HEK293 (cell line): ENCODE results near the gene C1QTNF12.

ENCODE experiments used
- CTCF ChIA-PET: fragments of 350-600 bp; formaldehyde crosslinking; extraction: SDS; loops from one replicate; lab custom pipeline; 2021; ENCODE audit warnings: antibody characterized with exemption; lab: Yijun Ruan, JAX
- POLR2A ChIA-PET: fragments of 300-600 bp; formaldehyde crosslinking; extraction: SDS; loops from one replicate; lab custom pipeline; 2020; ENCODE audit warnings: antibody characterized with exemption, inconsistent platforms; lab: Yijun Ruan, JAX
- H3K27ac ChIP-seq: fragments of 200-500 bp; sonication (Bioruptor generic); 2 replicates; pipeline ENCODE4 v1.5.1; 2014; ENCODE audit warnings: low read depth, low read length, control low read depth, inconsistent platforms; ENCODE audit errors: extremely low read depth
- H3K36me3 ChIP-seq, 2 experiments: fragments of 200-500 bp in 1 of 2; sonication (Bioruptor generic) in 1 of 2; 1 replicate in 1 of 2; 2 replicates in 1 of 2; pipeline ENCODE4 v1.5.1; 2014 to 2017; ENCODE audit warnings: inconsistent platforms in 2 of 2, low read length in 2 of 2; ENCODE audit not compliant: control insufficient read depth in 2 of 2, insufficient read depth in 1 of 2
- H3K4me1 ChIP-seq: fragments of 200-500 bp; sonication (Bioruptor generic); 2 replicates; pipeline ENCODE4 v1.5.1; 2014; ENCODE audit warnings: mild to moderate bottlenecking, low read length, inconsistent platforms; ENCODE audit not compliant: control insufficient read depth, insufficient read depth
- H3K4me3 ChIP-seq: 2 replicates; pipeline ENCODE4 v1.5.1; 2011; ENCODE audit warnings: low read depth, mild to moderate bottlenecking, control low read depth, low read length, moderate library complexity
- H3K9me3 ChIP-seq: fragments of 200-500 bp; sonication (Bioruptor generic); 2 replicates; pipeline ENCODE4 v1.5.1; 2014; ENCODE audit warnings: low read depth, low read length, inconsistent platforms; ENCODE audit not compliant: control insufficient read depth, insufficient read depth
- HOXA7 ChIP-seq: sonication (generic); formaldehyde crosslinking; IDR thresholded peaks from 2 replicates; pipeline ENCODE4 v1.8.1; 2022; ENCODE audit warnings: missing genetic modification reagents, borderline replicate concordance
- KLF1 ChIP-seq: fragments of 450-650 bp; formaldehyde crosslinking; IDR thresholded peaks from 2 replicates; pipeline ENCODE4 v1.5.1; 2016; ENCODE audit warnings: missing biosample characterization, missing genetic modification characterization
- MEIS1 ChIP-seq: sonication (generic); formaldehyde crosslinking; IDR thresholded peaks from 2 replicates; pipeline ENCODE4 v1.8.1; 2022; ENCODE audit warnings: missing genetic modification reagents, mild to moderate bottlenecking, borderline replicate concordance
- PRDM1 ChIP-seq: fragments of 450-650 bp; formaldehyde crosslinking; IDR thresholded peaks from 2 replicates; pipeline ENCODE4; 2016; ENCODE audit warnings: missing biosample characterization, missing genetic modification characterization
- RBAK ChIP-seq: fragments of 450-650 bp; formaldehyde crosslinking; IDR thresholded peaks from 2 replicates; pipeline ENCODE4 v1.5.1; 2016; ENCODE audit warnings: missing biosample characterization, missing genetic modification characterization
- SP2 ChIP-seq: fragments of 450-650 bp; formaldehyde crosslinking; IDR thresholded peaks from 2 replicates; pipeline ENCODE4 v1.5.1; 2016; ENCODE audit warnings: missing biosample characterization, missing genetic modification characterization
- ZEB2 ChIP-seq: fragments of 450-650 bp; formaldehyde crosslinking; IDR thresholded peaks from 2 replicates; pipeline ENCODE4 v1.5.1; 2016; ENCODE audit warnings: missing biosample characterization, missing genetic modification characterization
- ZIC2 ChIP-seq: fragments of 450-650 bp; formaldehyde crosslinking; IDR thresholded peaks from 2 replicates; pipeline ENCODE4 v1.5.1; 2016; ENCODE audit warnings: missing biosample characterization, missing genetic modification characterization
- ZNF114 ChIP-seq: fragments of 450-650 bp; formaldehyde crosslinking; IDR thresholded peaks from 2 replicates; pipeline ENCODE4 v1.5.0; 2017; ENCODE audit warnings: missing biosample characterization, missing genetic modification characterization
- ZNF138 ChIP-seq: fragments of 450-650 bp; formaldehyde crosslinking; IDR thresholded peaks from 2 replicates; pipeline ENCODE4 v1.5.1; 2016; ENCODE audit warnings: missing biosample characterization, missing genetic modification characterization, borderline replicate concordance
- ZNF146 ChIP-seq: fragments of 450-650 bp; formaldehyde crosslinking; IDR thresholded peaks from 2 replicates; pipeline ENCODE4 v1.5.1; 2016; ENCODE audit warnings: missing biosample characterization, missing genetic modification characterization
- ZNF157 ChIP-seq: fragments of 450-650 bp; formaldehyde crosslinking; IDR thresholded peaks from 2 replicates; pipeline ENCODE4 v1.5.1; 2016; ENCODE audit warnings: missing biosample characterization, missing genetic modification characterization
- ZNF391 ChIP-seq: fragments of 450-650 bp; formaldehyde crosslinking; IDR thresholded peaks from 2 replicates; pipeline ENCODE4 v1.5.1; 2016; ENCODE audit warnings: low read depth, missing biosample characterization, missing genetic modification characterization, borderline replicate concordance
- ZNF416 ChIP-seq: fragments of 450-650 bp; formaldehyde crosslinking; IDR thresholded peaks from 2 replicates; pipeline ENCODE4 v1.5.1; 2016; ENCODE audit warnings: missing biosample characterization, missing genetic modification characterization
- ZNF529 ChIP-seq: fragments of 450-650 bp; formaldehyde crosslinking; IDR thresholded peaks from 2 replicates; pipeline ENCODE4 v1.5.1; 2017; ENCODE audit warnings: missing genetic modification characterization, missing biosample characterization; ENCODE audit not compliant: insufficient replicate concordance
- ZNF561 ChIP-seq: fragments of 450-650 bp; IDR thresholded peaks from 2 replicates; pipeline ENCODE4 v1.5.1; 2018; ENCODE audit warnings: missing biosample characterization, missing genetic modification characterization, borderline replicate concordance
- ZNF596 ChIP-seq: fragments of 450-650 bp; IDR thresholded peaks from 2 replicates; pipeline ENCODE4 v1.5.0; 2018; ENCODE audit warnings: missing biosample characterization, mild to moderate bottlenecking, missing genetic modification characterization, moderate library complexity
- ZNF610 ChIP-seq: fragments of 450-650 bp; formaldehyde crosslinking; IDR thresholded peaks from 2 replicates; pipeline ENCODE4 v1.5.1; 2016; ENCODE audit warnings: missing biosample characterization, missing genetic modification characterization, borderline replicate concordance
- ZNF623 ChIP-seq: fragments of 450-650 bp; formaldehyde crosslinking; IDR thresholded peaks from 2 replicates; pipeline ENCODE4 v1.5.1; 2016; ENCODE audit warnings: missing biosample characterization, missing genetic modification characterization
- ZNF664 ChIP-seq: fragments of 450-650 bp; formaldehyde crosslinking; IDR thresholded peaks from 2 replicates; pipeline ENCODE4 v1.5.1; 2016; ENCODE audit warnings: missing biosample characterization, missing genetic modification characterization
- ZNF776 ChIP-seq: fragments of 450-650 bp; formaldehyde crosslinking; IDR thresholded peaks from 2 replicates; pipeline ENCODE4 v1.5.0; 2017; ENCODE audit warnings: missing biosample characterization, missing genetic modification characterization, borderline replicate concordance
- TF ChIP-seq, protein P1 (sequence below): fragments of 450-650 bp; formaldehyde crosslinking; IDR thresholded peaks from 2 replicates; pipeline ENCODE4 v1.5.1; 2016; ENCODE audit warnings: missing biosample characterization, missing genetic modification characterization
- TF ChIP-seq, protein P2 (sequence below): fragments of 450-650 bp; formaldehyde crosslinking; IDR thresholded peaks from 2 replicates; pipeline ENCODE4 v1.5.1; 2017; ENCODE audit warnings: missing biosample characterization, mild to moderate bottlenecking, missing genetic modification characterization, moderate library complexity
- TF ChIP-seq, protein P3 (sequence below): fragments of 450-650 bp; formaldehyde crosslinking; IDR thresholded peaks from 2 replicates; pipeline ENCODE4 v1.5.1; 2016; ENCODE audit warnings: missing biosample characterization, missing genetic modification characterization
- TF ChIP-seq, protein P4 (sequence below): fragments of 450-650 bp; formaldehyde crosslinking; IDR thresholded peaks from 2 replicates; pipeline ENCODE4 v1.5.1; 2016; ENCODE audit warnings: missing biosample characterization, missing genetic modification characterization
- TF ChIP-seq, protein P5 (sequence below): IDR thresholded peaks from 2 replicates; pipeline ENCODE4 v1.6.1; 2011; ENCODE audit warnings: mild to moderate bottlenecking, low read depth, low read length, borderline replicate concordance

The C1QTNF12 gene

DNA sequence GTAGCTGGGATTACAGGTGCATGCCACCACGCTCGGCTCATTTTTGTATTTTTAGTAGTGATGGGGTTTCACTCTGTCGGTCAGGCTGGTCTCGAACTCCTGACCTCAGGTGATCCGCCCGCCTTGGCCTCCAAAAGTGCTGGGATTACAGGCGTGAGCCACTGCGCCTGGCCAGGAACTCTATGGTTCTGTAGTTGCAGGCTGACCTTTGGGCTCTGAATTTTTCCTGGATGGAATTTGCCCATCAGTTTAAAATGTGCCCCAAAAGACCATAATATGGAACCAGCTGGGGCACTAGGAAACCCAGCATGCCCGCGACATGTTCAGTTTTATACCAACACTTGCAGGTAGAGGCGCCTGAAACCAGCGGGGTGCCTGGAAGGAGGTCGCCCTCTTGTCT lies 32.1 kb upstream of the C1QTNF12 start:
- Histone ChIP-seq H3K9me3 (no peaks in the 10 kb centered on the region), H3K36me3 (peaks cover 0 to 3% of the 10 kb centered on the region in 2 experiments; a peak in 1 of 3 replicates), H3K4me3 (no peak overlapping the region), H3K27ac (no peak overlapping the region), H3K4me1 (no peaks in the 10 kb centered on the region)
- CTCF ChIA-PET, result interaction anchor here (0.6 to 1.5 kb wide), 4 partner anchors 13 to 406 kb away, joined by 3 to 10 read pairs (median 4); no protein-coding TSS in a partner anchor
- POLR2A ChIA-PET, result no interaction called here
- TF ChIP-seq, protein P1, sequence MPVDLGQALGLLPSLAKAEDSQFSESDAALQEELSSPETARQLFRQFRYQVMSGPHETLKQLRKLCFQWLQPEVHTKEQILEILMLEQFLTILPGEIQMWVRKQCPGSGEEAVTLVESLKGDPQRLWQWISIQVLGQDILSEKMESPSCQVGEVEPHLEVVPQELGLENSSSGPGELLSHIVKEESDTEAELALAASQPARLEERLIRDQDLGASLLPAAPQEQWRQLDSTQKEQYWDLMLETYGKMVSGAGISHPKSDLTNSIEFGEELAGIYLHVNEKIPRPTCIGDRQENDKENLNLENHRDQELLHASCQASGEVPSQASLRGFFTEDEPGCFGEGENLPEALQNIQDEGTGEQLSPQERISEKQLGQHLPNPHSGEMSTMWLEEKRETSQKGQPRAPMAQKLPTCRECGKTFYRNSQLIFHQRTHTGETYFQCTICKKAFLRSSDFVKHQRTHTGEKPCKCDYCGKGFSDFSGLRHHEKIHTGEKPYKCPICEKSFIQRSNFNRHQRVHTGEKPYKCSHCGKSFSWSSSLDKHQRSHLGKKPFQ, result no peak
- TF ChIP-seq ZNF146 (no peak), ZNF157 (tag by site-specific recombination) (no peak), ZNF664 (no peak), ZNF623 (tag by site-specific recombination) (no peak), SP2 (tag by site-specific recombination) (no peak), ZNF114 (tag by site-specific recombination) (no peak), ZNF416 (tag by site-specific recombination) (no peak), ZNF529 (tag by site-specific recombination) (no peak), ZNF596 (tag by site-specific recombination) (no peak), ZNF138 (tag by site-specific recombination) (no peak), HOXA7 (CRISPR knock-in tag) (no peak), ZNF561 (tag by site-specific recombination) (no peak), ZNF610 (tag by site-specific recombination) (no peak)
- TF ChIP-seq, protein P2, sequence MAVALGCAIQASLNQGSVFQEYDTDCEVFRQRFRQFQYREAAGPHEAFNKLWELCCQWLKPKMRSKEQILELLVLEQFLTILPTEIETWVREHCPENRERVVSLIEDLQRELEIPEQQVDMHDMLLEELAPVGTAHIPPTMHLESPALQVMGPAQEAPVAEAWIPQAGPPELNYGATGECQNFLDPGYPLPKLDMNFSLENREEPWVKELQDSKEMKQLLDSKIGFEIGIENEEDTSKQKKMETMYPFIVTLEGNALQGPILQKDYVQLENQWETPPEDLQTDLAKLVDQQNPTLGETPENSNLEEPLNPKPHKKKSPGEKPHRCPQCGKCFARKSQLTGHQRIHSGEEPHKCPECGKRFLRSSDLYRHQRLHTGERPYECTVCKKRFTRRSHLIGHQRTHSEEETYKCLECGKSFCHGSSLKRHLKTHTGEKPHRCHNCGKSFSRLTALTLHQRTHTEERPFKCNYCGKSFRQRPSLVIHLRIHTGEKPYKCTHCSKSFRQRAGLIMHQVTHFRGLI (tag by site-specific recombination), result no peak

DNA sequence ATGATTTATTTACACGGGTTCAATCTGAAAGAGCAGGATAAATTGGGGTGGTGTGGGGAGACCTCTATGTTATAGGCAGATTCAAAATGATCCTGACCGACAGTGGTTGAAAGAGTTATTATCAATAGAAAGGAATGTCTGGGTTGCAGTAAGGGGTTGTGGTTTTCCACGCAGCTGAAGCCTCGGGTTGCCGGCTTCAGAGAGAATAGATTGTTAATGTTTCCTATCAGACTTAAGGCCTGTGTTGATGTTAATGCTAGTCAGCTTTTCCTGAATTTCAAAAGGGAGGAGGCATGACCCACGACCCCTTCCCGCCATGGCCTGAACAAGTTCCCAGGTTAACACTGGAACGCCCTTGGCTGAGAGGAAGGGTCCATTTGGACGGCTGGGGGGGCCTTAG lies 29.3 kb upstream of the C1QTNF12 start:
- H3K4me1 ChIP-seq, result 0 out of 2 replicates have a peak, but pooled peaks cover 4% of the 10 kb centered on the region
- H3K36me3 ChIP-seq, result peaks cover 4 to 20% of the 10 kb centered on the region in 2 experiments; a peak in 2 of 3 replicates
- TF ChIP-seq, protein P3, sequence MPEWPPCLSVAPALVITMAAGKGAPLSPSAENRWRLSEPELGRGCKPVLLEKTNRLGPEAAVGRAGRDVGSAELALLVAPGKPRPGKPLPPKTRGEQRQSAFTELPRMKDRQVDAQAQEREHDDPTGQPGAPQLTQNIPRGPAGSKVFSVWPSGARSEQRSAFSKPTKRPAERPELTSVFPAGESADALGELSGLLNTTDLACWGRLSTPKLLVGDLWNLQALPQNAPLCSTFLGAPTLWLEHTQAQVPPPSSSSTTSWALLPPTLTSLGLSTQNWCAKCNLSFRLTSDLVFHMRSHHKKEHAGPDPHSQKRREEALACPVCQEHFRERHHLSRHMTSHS (tag by site-specific recombination), result no peak
- TF ChIP-seq ZEB2 (tag by site-specific recombination) (no peak), ZNF776 (no peak), PRDM1 (tag by site-specific recombination) (no peak), ZIC2 (no peak), KLF1 (tag by site-specific recombination) (no peak), MEIS1 (CRISPR knock-in tag) (no peak), RBAK (tag by site-specific recombination) (no peak), ZNF391 (tag by site-specific recombination) (no peak)
- TF ChIP-seq, protein P4, sequence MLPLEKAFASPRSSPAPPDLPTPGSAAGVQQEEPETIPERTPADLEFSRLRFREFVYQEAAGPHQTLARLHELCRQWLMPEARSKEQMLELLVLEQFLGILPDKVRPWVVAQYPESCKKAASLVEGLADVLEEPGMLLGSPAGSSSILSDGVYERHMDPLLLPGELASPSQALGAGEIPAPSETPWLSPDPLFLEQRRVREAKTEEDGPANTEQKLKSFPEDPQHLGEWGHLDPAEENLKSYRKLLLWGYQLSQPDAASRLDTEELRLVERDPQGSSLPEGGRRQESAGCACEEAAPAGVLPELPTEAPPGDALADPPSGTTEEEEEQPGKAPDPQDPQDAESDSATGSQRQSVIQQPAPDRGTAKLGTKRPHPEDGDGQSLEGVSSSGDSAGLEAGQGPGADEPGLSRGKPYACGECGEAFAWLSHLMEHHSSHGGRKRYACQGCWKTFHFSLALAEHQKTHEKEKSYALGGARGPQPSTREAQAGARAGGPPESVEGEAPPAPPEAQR (tag by site-specific recombination), result no peak
- TF ChIP-seq, protein P5, sequence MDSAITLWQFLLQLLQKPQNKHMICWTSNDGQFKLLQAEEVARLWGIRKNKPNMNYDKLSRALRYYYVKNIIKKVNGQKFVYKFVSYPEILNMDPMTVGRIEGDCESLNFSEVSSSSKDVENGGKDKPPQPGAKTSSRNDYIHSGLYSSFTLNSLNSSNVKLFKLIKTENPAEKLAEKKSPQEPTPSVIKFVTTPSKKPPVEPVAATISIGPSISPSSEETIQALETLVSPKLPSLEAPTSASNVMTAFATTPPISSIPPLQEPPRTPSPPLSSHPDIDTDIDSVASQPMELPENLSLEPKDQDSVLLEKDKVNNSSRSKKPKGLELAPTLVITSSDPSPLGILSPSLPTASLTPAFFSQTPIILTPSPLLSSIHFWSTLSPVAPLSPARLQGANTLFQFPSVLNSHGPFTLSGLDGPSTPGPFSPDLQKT, result no peak
- no peak overlapping the region for H3K27ac ChIP-seq
- no peak overlapping the region for H3K4me3 ChIP-seq
- POLR2A ChIA-PET, result interaction anchor here (1.1 kb wide), 1 partner anchor 29 kb away, joined by 3 read pairs; no protein-coding TSS in a partner anchor
- no peaks in the 10 kb centered on the region for H3K9me3 ChIP-seq
- CTCF ChIA-PET, result interaction anchor here (0.6 to 1.2 kb wide), 2 partner anchors 7 to 15 kb away, joined by 3 to 4 read pairs; no protein-coding TSS in a partner anchor
